GM12891 (cell line): ENCODE results near the gene AIFM3.

Experiments
- POLR2A ChIP-seq: IDR thresholded peaks from 2 replicates; pipeline ENCODE4 v1.6.1; 2011; ENCODE audit warnings: low read depth, low read length, control low read depth
- POLR2AphosphoS5 ChIP-seq: IDR thresholded peaks from 2 replicates; pipeline ENCODE4 v1.6.1; 2011; ENCODE audit warnings: low read depth, low read length, control low read depth
- TAF1 ChIP-seq: IDR thresholded peaks from 2 replicates; pipeline ENCODE4 v1.6.1; 2011; ENCODE audit warnings: low read depth, low read length, control low read depth

DNA sequence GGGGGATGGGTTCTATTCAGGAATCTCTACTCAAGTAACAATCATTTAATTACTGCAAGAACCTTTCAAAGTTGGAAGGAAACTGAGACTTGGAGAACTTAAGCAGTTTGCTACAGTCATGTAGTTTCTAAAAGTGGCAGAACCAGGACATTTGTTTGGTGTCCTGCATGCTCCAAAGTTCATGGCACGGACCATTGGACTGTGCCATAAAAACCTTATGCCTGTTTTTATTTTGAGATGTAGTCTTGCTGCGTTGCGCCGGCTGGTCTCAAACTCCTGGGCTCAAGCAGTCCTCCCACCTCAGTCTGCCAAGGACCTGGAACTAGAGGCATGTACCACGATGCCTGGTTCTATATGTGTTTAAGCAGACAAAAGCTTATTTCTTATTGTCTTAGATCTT, 18.6 kb upstream of the AIFM3 start:
- no peak for TF ChIP-seq POLR2A
- no peak for TF ChIP-seq TAF1
- TF ChIP-seq POLR2AphosphoS5: no peak
